IPS-18a (cell line): ENCODE data around the gene RAB33A.

ENCODE experiments used
- H3K27ac ChIP-seq: one replicate; pipeline ENCODE4 v1.5.1; 2013; ENCODE audit warnings: low read length
- H3K27me3 ChIP-seq: one replicate; pipeline ENCODE4 v1.6.1; 2013; ENCODE audit warnings: mild to moderate bottlenecking, low read length; ENCODE audit not compliant: control insufficient read depth, insufficient read depth
- H3K36me3 ChIP-seq: one replicate; pipeline ENCODE4 v1.6.1; 2013; ENCODE audit warnings: low read depth, low read length; ENCODE audit not compliant: control insufficient read depth
- H3K4me1 ChIP-seq: one replicate; pipeline ENCODE4 v1.6.1; 2013; ENCODE audit warnings: low read depth, low read length; ENCODE audit not compliant: control insufficient read depth
- H3K4me3 ChIP-seq: one replicate; pipeline ENCODE4 v1.5.1; 2013; ENCODE audit warnings: low read length
- H3K9ac ChIP-seq: one replicate; pipeline ENCODE4 v1.6.1; 2013; ENCODE audit warnings: mild to moderate bottlenecking, low read length, moderate library complexity
- H3K9me3 ChIP-seq: one replicate; pipeline ENCODE4 v1.6.1; 2013; ENCODE audit warnings: low read depth, low read length; ENCODE audit not compliant: control insufficient read depth

Gene RAB33A

DNA sequence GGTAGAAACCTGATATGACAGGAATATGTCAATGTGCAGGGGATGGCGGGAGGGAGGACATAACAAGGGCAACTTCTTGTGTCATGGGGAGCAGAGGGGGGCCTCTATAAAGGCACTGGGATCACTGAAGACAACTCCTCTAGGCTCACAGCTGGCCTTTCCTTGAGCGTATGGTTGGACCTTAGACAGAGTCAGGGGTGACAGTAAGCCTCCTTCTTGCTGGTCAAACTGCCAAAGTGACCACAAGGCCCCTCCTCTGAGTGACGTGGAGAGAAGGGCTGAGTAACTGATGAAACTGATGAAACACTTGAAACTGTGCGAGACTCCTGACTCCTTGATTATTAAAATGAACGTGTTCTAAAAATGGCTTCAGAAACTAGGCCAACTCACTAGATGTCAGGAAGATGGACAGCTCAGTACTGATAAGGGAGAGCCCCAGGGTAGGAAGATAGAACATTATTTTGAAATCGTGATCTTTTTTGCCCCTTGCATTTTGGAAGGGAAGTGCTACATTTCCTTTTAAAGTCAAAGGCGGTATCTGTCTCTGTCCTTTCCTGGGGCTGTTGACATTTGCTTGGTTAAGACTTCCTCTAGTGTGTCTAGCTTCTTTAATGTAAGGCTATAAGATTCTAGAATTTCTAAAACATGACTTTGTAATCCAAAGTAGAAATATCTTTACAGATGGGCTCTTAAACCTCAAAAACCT, 1.6 kb downstream of the RAB33A start:
- Histone ChIP-seq H3K9me3 (peaks cover 8% of the 10 kb centered on the region), H3K9ac (no peak overlapping the region), H3K36me3 (no peaks in the 10 kb centered on the region), H3K4me3 (peak overlapping the region; percentile 60), H3K4me1 (peaks cover 3% of the 10 kb centered on the region), H3K27me3 (no peaks in the 10 kb centered on the region), H3K27ac (no peak overlapping the region)

GRCh38 chrX:130174045-130174704, 2.4 kb downstream of the RAB33A start:
- Histone ChIP-seq H3K4me1 (peaks cover 3% of the 10 kb centered on the region), H3K36me3 (no peaks in the 10 kb centered on the region), H3K27me3 (no peaks in the 10 kb centered on the region), H3K9ac (no peak overlapping the region), H3K4me3 (no peak overlapping the region), H3K9me3 (peaks cover 8% of the 10 kb centered on the region), H3K27ac (no peak overlapping the region)

- Histone ChIP-seq H3K27ac (no peak overlapping the region), H3K9ac (no peak overlapping the region), H3K4me1 (peaks cover 3% of the 10 kb centered on the region), H3K36me3 (no peaks in the 10 kb centered on the region), H3K27me3 (no peaks in the 10 kb centered on the region), H3K9me3 (peaks cover 8% of the 10 kb centered on the region), H3K4me3 (no peak overlapping the region)
Observed at GRCh38 chrX:130174937-130175336, 3.2 kb downstream of the RAB33A start.

- H3K4me1 ChIP-seq: no peaks in the 10 kb centered on the region
- no peaks in the 10 kb centered on the region for H3K27me3 ChIP-seq
- H3K4me3 ChIP-seq: no peak overlapping the region
- peaks cover 8% of the 10 kb centered on the region for H3K9me3 ChIP-seq
- H3K9ac ChIP-seq: no peak overlapping the region
- H3K36me3 ChIP-seq: no peaks in the 10 kb centered on the region
- no peak overlapping the region for H3K27ac ChIP-seq
Observed at GRCh38 chrX:130176354-130176776, 4.6 kb downstream of the RAB33A start.

DNA sequence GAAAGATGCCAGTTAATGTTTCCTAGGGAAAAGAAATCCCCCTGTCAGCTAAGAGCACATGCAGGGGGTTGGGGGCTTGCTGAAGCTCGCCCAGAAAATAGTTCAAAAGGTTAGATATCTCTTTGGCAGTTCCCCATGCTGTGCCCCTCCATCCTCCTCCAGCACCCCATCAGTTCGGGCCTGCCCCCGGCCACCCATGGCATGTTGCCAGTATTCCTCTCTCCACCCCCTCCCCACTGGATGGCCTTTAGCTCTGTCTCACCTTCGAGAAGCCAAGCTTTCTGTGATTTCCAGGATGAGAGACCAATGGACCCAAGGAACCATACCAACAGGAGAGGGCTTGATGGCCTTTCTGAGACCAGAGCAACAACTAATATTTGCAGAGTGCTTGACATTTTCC, 5.2 kb downstream of the RAB33A start:
- Histone ChIP-seq H3K36me3 (no peaks in the 10 kb centered on the region), H3K27me3 (no peaks in the 10 kb centered on the region), H3K9me3 (peaks cover 8% of the 10 kb centered on the region), H3K4me3 (no peak overlapping the region), H3K9ac (no peak overlapping the region), H3K27ac (no peak overlapping the region), H3K4me1 (no peaks in the 10 kb centered on the region)

- H3K4me3 ChIP-seq: no peak overlapping the region
- no peaks in the 10 kb centered on the region for H3K4me1 ChIP-seq
- H3K9me3 ChIP-seq: peaks cover 3% of the 10 kb centered on the region
- H3K36me3 ChIP-seq: no peaks in the 10 kb centered on the region
- no peak overlapping the region for H3K9ac ChIP-seq
- H3K27ac ChIP-seq: no peak overlapping the region
- no peaks in the 10 kb centered on the region for H3K27me3 ChIP-seq
Observed at GRCh38 chrX:130179170-130179569, 7.4 kb downstream of the RAB33A start.

GRCh38 chrX:130179579-130180215, 7.9 kb downstream of the RAB33A start:
- H3K27ac ChIP-seq: no peak overlapping the region
- no peaks in the 10 kb centered on the region for H3K4me1 ChIP-seq
- peaks cover 3% of the 10 kb centered on the region for H3K9me3 ChIP-seq
- no peak overlapping the region for H3K4me3 ChIP-seq
- no peaks in the 10 kb centered on the region for H3K36me3 ChIP-seq
- no peaks in the 10 kb centered on the region for H3K27me3 ChIP-seq
- H3K9ac ChIP-seq: no peak overlapping the region

DNA sequence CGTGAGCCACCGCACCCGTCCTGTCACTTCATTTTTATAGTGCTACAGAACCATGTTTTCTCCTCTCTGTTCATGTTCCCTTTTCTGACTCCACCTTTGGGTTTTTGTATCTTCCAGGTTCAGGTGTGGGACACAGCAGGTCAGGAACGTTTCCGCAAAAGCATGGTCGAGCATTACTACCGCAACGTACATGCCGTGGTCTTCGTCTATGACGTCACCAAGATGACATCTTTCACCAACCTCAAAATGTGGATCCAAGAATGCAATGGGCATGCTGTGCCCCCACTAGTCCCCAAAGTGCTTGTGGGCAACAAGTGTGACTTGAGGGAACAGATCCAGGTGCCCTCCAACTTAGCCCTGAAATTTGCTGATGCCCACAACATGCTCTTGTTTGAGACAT, 12.4 kb downstream of the RAB33A start:
- no peak overlapping the region for H3K9ac ChIP-seq
- no peaks in the 10 kb centered on the region for H3K36me3 ChIP-seq
- no peak overlapping the region for H3K4me3 ChIP-seq
- H3K27me3 ChIP-seq: no peaks in the 10 kb centered on the region
- H3K4me1 ChIP-seq: no peaks in the 10 kb centered on the region
- H3K9me3 ChIP-seq: peaks cover 3% of the 10 kb centered on the region
- no peak overlapping the region for H3K27ac ChIP-seq

DNA sequence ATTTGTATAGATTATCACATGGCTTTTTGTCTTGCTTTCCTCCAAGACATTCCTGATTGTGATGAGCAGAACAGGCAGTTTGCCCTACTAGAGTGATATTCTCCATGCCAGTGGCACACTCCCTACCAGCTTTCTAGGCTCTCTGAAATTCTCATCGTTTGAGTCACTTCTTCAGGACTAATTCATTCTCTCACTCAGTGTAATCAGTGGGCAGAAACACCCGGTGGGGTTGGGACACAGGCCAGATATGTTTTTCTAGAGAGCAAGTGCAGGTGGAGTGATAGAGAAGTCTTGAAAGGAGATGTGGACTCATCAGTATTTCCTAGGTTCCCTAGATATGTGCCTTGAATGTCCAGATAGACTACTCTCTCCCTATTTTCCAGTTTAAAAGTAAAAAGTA, 13.1 kb downstream of the RAB33A start:
- no peak overlapping the region for H3K27ac ChIP-seq
- H3K9ac ChIP-seq: no peak overlapping the region
- H3K4me1 ChIP-seq: no peaks in the 10 kb centered on the region
- peaks cover 3% of the 10 kb centered on the region for H3K9me3 ChIP-seq
- H3K4me3 ChIP-seq: no peak overlapping the region
- no peaks in the 10 kb centered on the region for H3K27me3 ChIP-seq
- H3K36me3 ChIP-seq: no peaks in the 10 kb centered on the region

DNA sequence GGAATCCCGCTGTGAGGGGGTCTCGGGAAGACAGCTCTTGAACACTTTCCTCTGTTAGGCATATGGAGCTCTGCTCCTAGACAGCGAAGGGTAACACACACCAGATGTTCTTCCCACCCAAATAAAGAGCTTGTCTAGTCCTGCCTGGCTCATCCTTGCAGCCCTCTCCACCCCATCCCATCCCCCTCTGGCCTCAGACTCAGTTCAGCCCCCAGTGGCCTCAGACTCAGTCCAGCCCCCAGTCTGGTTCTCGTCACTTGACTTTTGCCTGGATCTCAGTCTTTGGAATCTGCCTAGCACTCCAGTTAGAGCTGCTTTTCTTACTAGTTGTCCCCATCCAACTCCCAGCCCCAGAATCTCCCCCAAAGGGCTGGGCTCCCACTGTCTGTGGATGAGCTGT, 14.9 kb downstream of the RAB33A start:
- Histone ChIP-seq H3K27ac (no peak overlapping the region), H3K4me1 (no peaks in the 10 kb centered on the region), H3K9me3 (peaks cover 3% of the 10 kb centered on the region), H3K4me3 (no peak overlapping the region), H3K27me3 (no peaks in the 10 kb centered on the region), H3K36me3 (no peaks in the 10 kb centered on the region), H3K9ac (no peak overlapping the region)

- H3K9me3 ChIP-seq: peaks cover 6% of the 10 kb centered on the region
- no peak overlapping the region for H3K4me3 ChIP-seq
- no peaks in the 10 kb centered on the region for H3K4me1 ChIP-seq
- H3K36me3 ChIP-seq: no peaks in the 10 kb centered on the region
- H3K27ac ChIP-seq: no peak overlapping the region
- no peaks in the 10 kb centered on the region for H3K27me3 ChIP-seq
- no peak overlapping the region for H3K9ac ChIP-seq
Observed at GRCh38 chrX:130190801-130191200, 19.0 kb downstream of the RAB33A start.
